Activated T-helper 2 cell treated with anti-CD3 and anti-CD28 coated beads, Interferon-gamma antibody, Interleukin-2, Interleukin-4, amounts not matched to agents 10 μg/mL and 5 μg/mL and 100 μg/mL, durations not matched to agents 14 hours and 24 hours and 36 hours (primary cell): Measurements from ENCODE around the gene OPCML. TPM values are rescaled to one million over a fixed set of nuclear protein-coding genes. Genes with fewer than 3 reads are reported as not detected.

Source experiments
- DNase-seq: peaks from one replicate; pipeline ENCODE4 v3.0.0; 2021; ENCODE audit warnings: low spot score
- H3K27ac Mint-ChIP-seq: one replicate; pipeline ENCODE4 v1.8.0; 2021; ENCODE audit warnings: mixed read lengths
- H3K27me3 Mint-ChIP-seq: one replicate; pipeline ENCODE4 v1.8.0; 2021; ENCODE audit warnings: low read depth, mixed read lengths
- H3K36me3 Mint-ChIP-seq: one replicate; pipeline ENCODE4 v1.8.0; 2021; ENCODE audit warnings: low read depth, mixed read lengths
- H3K4me1 Mint-ChIP-seq: one replicate; pipeline ENCODE4 v1.8.0; 2021; ENCODE audit warnings: low read depth, mixed read lengths
- H3K4me3 Mint-ChIP-seq: one replicate; pipeline ENCODE4 v1.8.0; 2021; ENCODE audit warnings: low read depth, mild to moderate bottlenecking, moderate library complexity, mixed read lengths
- H3K9me3 Mint-ChIP-seq: one replicate; pipeline ENCODE4 v1.8.0; 2021; ENCODE audit warnings: mixed read lengths
- intact Hi-C: fragments of 100-400 bp; cut with micrococcal nuclease; formaldehyde crosslinking; loops from one replicate; pipeline ENCODE4 v1.15.1; 2023
- total RNA-seq: library from RNA; stranded (reverse); gene quantifications from 2 replicates; pipeline ENCODE4 v1.2.3, GENCODE V29; 2022

OPCML gene
- total RNA-seq, 1 donor from 2014 or later = not detected

GRCh38 chr11:132977746-132978145 lies 554.6 kb downstream of the OPCML start:
- no peaks in the 10 kb centered on the region for H3K9me3 Mint-ChIP-seq
- intact Hi-C loops = no loop called here
- no peak overlapping the region for H3K4me3 Mint-ChIP-seq
- H3K27me3 Mint-ChIP-seq = no peaks in the 10 kb centered on the region
- no peaks in the 10 kb centered on the region for H3K4me1 Mint-ChIP-seq
- no peak overlapping the region for H3K27ac Mint-ChIP-seq
- H3K36me3 Mint-ChIP-seq = no peaks in the 10 kb centered on the region
- DNase-seq = no peak

- Mint-ChIP-seq H3K4me1 (no peaks in the 10 kb centered on the region), H3K27ac (no peak overlapping the region), H3K9me3 (no peaks in the 10 kb centered on the region)
These were observed 555.1 kb downstream of the OPCML start for GRCh38 chr11:132977241-132977640.

GRCh38 chr11:132976115-132976514 lies 556.2 kb downstream of the OPCML start:
- no peak overlapping the region for H3K27ac Mint-ChIP-seq
- no peaks in the 10 kb centered on the region for H3K27me3 Mint-ChIP-seq
- H3K4me3 Mint-ChIP-seq = no peak overlapping the region
- no peaks in the 10 kb centered on the region for H3K4me1 Mint-ChIP-seq
- H3K9me3 Mint-ChIP-seq = no peaks in the 10 kb centered on the region
- no peak for DNase-seq
- no peaks in the 10 kb centered on the region for H3K36me3 Mint-ChIP-seq
- intact Hi-C loops = no loop called here

More at GRCh38 chr11:132977241-132977640, 555.1 kb downstream of the OPCML start:
- Mint-ChIP-seq H3K4me3 (no peak overlapping the region), H3K36me3 (no peaks in the 10 kb centered on the region), H3K27me3 (no peaks in the 10 kb centered on the region)
- DNase-seq = no peak
- intact Hi-C loops = no loop called here

DNA sequence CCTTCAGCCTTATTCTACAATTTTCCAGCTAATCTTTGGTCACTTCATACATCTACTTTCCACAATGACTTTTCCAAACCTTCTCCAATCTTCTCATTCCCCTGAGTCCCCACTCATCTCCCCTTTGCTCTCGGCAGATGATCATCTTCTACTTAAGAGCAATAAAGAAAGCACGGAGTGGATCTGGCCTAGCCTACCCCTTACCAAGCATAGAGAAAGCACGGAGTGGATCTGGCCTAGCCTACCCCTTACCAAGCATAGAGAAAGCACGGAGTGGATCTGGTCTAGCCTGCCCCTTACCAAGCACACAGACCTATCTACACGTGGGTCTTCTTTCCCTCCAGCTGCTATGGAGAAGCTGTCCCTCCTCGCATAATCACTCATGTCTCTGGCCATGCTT lies 558.6 kb downstream of the OPCML start:
- no peak overlapping the region for H3K27ac Mint-ChIP-seq
- H3K9me3 Mint-ChIP-seq = no peaks in the 10 kb centered on the region
- intact Hi-C loops = no loop called here
- no peaks in the 10 kb centered on the region for H3K27me3 Mint-ChIP-seq
- H3K4me1 Mint-ChIP-seq = no peaks in the 10 kb centered on the region
- H3K4me3 Mint-ChIP-seq = no peak overlapping the region
- no peak for DNase-seq
- no peaks in the 10 kb centered on the region for H3K36me3 Mint-ChIP-seq

DNA sequence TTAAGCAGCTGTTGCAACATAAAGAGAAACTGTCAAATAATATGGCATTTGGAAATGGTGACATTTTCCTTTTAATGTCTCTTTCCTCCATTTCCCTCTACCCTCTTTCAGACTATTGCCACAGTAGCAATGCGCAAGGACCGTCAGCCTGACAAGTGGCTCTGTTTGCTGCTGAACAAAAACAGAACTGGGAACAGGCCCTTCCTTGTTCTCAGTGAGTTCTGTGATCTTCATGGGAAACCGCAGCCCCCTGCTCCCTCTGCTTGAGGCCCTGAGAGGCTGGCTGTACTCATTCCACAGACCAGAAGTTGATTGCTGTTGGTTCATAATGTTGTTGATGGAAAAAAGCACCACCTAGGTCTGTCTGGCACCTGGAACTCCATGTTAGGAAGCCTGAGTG lies 559.7 kb downstream of the OPCML start:
- intact Hi-C loops = no loop called here
- Mint-ChIP-seq H3K9me3 (no peaks in the 10 kb centered on the region), H3K27ac (no peak overlapping the region), H3K4me3 (no peak overlapping the region), H3K36me3 (no peaks in the 10 kb centered on the region), H3K27me3 (no peaks in the 10 kb centered on the region), H3K4me1 (no peaks in the 10 kb centered on the region)
- no peak for DNase-seq

GRCh38 chr11:132971351-132971750 lies 561.0 kb downstream of the OPCML start:
- H3K36me3 Mint-ChIP-seq = no peaks in the 10 kb centered on the region
- no peak overlapping the region for H3K4me3 Mint-ChIP-seq
- H3K4me1 Mint-ChIP-seq = no peaks in the 10 kb centered on the region
- H3K27ac Mint-ChIP-seq = no peak overlapping the region
- H3K27me3 Mint-ChIP-seq = no peaks in the 10 kb centered on the region
- DNase-seq = no peak
- intact Hi-C loops = no loop called here
- H3K9me3 Mint-ChIP-seq = no peaks in the 10 kb centered on the region

- Mint-ChIP-seq H3K27me3 (no peaks in the 10 kb centered on the region), H3K9me3 (peaks cover 3% of the 10 kb centered on the region), H3K36me3 (no peaks in the 10 kb centered on the region), H3K27ac (no peak overlapping the region), H3K4me3 (no peak overlapping the region), H3K4me1 (no peaks in the 10 kb centered on the region)
- intact Hi-C loops = no loop called here
- DNase-seq = no peak
These were observed 562.4 kb downstream of the OPCML start for GRCh38 chr11:132969892-132970291.

DNA sequence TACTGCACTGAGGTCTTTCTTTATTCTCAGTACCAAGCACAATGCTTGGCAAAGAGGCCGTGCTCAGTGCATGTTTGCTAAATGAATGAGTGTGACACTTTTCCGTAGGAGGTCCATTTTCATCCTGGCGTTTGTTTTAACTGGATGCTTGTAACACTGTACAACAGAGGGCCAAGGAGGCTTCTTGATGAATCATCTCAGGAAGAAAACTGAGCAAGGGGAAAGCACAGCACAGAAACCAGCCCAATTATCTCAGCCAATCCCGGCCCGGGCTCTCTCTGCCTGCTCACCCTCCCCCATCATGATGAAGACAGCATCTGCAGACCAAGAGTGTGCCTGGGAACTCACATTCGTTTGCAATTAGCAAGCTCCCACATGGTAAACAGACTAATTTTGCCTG lies 570.3 kb downstream of the OPCML start:
- H3K9me3 Mint-ChIP-seq = peaks cover 4% of the 10 kb centered on the region
- no peak overlapping the region for H3K4me3 Mint-ChIP-seq
- no peaks in the 10 kb centered on the region for H3K36me3 Mint-ChIP-seq
- no peak overlapping the region for H3K27ac Mint-ChIP-seq
- DNase-seq = no peak
- intact Hi-C loops = no loop called here
- no peaks in the 10 kb centered on the region for H3K27me3 Mint-ChIP-seq
- H3K4me1 Mint-ChIP-seq = no peaks in the 10 kb centered on the region

GRCh38 chr11:132961453-132961852 lies 570.8 kb downstream of the OPCML start:
- no peak for DNase-seq
- Mint-ChIP-seq H3K27me3 (no peaks in the 10 kb centered on the region), H3K9me3 (peaks cover 4% of the 10 kb centered on the region), H3K4me1 (no peaks in the 10 kb centered on the region), H3K36me3 (no peaks in the 10 kb centered on the region), H3K27ac (no peak overlapping the region), H3K4me3 (no peak overlapping the region)
- intact Hi-C loops = no loop called here

GRCh38 chr11:132960273-132961078 lies 571.8 kb downstream of the OPCML start:
- H3K4me1 Mint-ChIP-seq = no peaks in the 10 kb centered on the region
- intact Hi-C loops = no loop called here
- peaks cover 4% of the 10 kb centered on the region for H3K9me3 Mint-ChIP-seq
- H3K27ac Mint-ChIP-seq = no peak overlapping the region
- DNase-seq = no peak
- H3K27me3 Mint-ChIP-seq = no peaks in the 10 kb centered on the region
- no peaks in the 10 kb centered on the region for H3K36me3 Mint-ChIP-seq
- no peak overlapping the region for H3K4me3 Mint-ChIP-seq

GRCh38 chr11:132959693-132960092 lies 572.6 kb downstream of the OPCML start:
- H3K36me3 Mint-ChIP-seq = no peaks in the 10 kb centered on the region
- H3K27ac Mint-ChIP-seq = no peak overlapping the region
- no peak overlapping the region for H3K4me3 Mint-ChIP-seq
- no peak for DNase-seq
- no peaks in the 10 kb centered on the region for H3K4me1 Mint-ChIP-seq
- H3K27me3 Mint-ChIP-seq = no peaks in the 10 kb centered on the region
- intact Hi-C loops = no loop called here
- H3K9me3 Mint-ChIP-seq = peaks cover under 1% of the 10 kb centered on the region

DNA sequence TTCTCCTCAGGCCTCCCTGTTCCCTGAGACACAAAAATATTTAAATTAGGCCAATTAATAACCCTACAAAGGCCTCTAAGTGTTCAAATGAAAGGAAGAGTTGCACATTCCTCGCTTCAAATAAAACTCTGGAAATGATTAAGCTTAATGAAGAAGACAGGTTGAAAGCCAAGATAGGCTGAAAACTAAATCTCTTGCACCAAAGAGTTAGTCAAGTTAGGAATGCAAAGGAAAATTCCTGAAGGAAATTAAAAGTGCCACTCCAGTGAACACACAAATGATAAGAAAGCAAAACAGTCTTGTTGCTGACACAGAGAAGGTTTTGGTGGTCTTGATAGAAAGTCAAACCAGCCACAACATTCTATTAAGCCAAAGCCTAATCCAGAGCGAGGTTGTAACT lies 574.4 kb downstream of the OPCML start:
- DNase-seq = no peak
- Mint-ChIP-seq H3K27ac (no peak overlapping the region), H3K4me1 (no peaks in the 10 kb centered on the region), H3K27me3 (no peaks in the 10 kb centered on the region), H3K4me3 (no peak overlapping the region), H3K36me3 (no peaks in the 10 kb centered on the region), H3K9me3 (peaks cover 8% of the 10 kb centered on the region)
- intact Hi-C loops = no loop called here

DNA sequence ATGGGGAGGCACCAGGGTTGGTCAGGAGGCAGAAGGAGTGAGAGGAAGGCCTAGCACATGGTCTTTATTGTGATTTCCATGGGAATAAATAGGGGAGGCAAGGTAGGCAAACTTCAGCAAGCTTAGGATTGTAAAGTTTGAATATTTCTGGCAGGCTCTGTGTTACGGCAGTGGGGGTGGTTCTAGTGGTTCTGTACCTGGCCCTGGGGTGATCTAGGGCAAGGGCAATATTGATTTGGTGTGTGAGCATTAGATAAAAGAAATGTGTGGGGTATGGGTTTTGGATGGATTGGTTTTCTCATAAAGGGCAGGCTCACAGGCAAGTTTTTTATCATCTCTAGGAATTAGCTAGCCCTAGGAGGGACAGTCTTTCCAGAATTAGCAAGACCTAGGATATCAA lies 584.0 kb downstream of the OPCML start:
- H3K27me3 Mint-ChIP-seq = peaks cover 13% of the 10 kb centered on the region
- H3K4me1 Mint-ChIP-seq = no peaks in the 10 kb centered on the region
- intact Hi-C loops = loop anchor here (10.0 kb wide), 1 partner anchor 763 kb away; no protein-coding TSS in a partner anchor
- H3K9me3 Mint-ChIP-seq = no peaks in the 10 kb centered on the region
- no peak overlapping the region for H3K4me3 Mint-ChIP-seq
- H3K27ac Mint-ChIP-seq = no peak overlapping the region
- H3K36me3 Mint-ChIP-seq = no peaks in the 10 kb centered on the region
- DNase-seq = no peak
